GM19463 (cell line): ENCODE data around the gene CACUL1.
"Not testable (repeated sequence)": the region's sequence is repeated elsewhere in the genome, so short reads cannot be mapped to it uniquely, and the experiment has no call there.

Experiments
- ATAC-seq: cut with Tn5 transposase; IDR thresholded peaks from one replicate; pipeline ENCODE4 v1.9.1; 2021; ENCODE audit warnings: mild to moderate bottlenecking, moderate library complexity; ENCODE audit not compliant: unreplicated experiment

Gene CACUL1

DNA sequence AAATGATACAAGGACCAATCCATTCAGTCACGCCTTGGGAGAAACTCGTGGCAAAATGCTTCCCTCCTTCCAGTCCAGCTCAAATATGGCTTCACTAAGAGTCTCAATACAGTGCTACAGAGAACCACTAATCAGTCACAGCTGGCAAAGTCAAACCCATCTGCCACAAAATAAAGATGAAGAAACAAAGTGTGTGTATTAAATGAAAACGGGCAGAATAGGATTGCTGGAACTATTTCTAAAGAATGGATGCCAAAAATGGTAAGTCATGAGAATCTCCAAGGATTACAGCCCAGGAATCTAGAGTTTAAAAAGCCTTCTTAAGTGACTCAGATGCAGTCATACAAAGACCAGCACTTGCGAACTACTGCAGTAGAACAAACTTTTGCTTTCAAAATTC is 61.9 kb downstream of the CACUL1 start:
- no peak for ATAC-seq

GRCh38 chr10:118689070-118689858 is 65.5 kb downstream of the CACUL1 start:
- ATAC-seq: no peak

GRCh38 chr10:118687472-118687871 is 67.3 kb downstream of the CACUL1 start:
- no peak for ATAC-seq

- ATAC-seq: no peak
Measured at GRCh38 chr10:118682533-118682932, 72.2 kb downstream of the CACUL1 start.

GRCh38 chr10:118680197-118680596 is 74.6 kb downstream of the CACUL1 start:
- no peak for ATAC-seq

DNA sequence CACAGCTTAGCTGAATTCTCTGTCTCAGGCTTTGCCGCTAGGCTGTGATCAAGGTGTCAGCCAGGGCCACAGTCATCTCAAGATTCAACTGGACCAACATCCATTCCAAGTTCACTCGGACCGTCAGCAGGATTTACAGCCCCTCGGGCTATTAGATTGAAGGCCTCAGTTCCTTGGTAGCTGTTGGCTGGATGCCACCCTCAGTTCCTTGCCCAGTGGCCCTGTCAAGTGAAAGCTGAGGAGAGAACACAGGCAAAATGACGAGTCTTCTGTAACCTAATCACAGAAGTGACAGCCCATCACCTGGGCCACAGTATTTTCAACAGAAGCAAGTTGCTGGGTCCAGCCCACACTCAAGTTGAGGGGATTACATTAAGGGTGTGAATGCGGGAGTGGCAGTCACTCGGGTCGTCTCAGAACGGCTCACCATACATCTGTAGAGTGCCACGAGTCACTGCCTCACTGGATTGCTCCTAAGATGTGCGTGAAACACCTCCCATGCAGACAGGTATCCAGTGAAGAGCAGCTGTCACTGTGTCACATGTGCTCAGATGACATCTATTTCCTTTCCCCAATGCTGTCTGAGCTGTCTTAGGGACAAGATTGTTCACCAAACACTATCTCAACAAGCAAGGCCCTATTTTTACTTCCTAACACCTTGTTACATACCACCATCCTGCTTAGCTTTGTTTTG is 80.4 kb downstream of the CACUL1 start:
- ATAC-seq: no peak

GRCh38 chr10:118672766-118673715 is 81.7 kb downstream of the CACUL1 start:
- ATAC-seq: no peak

- no peak for ATAC-seq
Measured at GRCh38 chr10:118672153-118672552, 82.6 kb downstream of the CACUL1 start.

DNA sequence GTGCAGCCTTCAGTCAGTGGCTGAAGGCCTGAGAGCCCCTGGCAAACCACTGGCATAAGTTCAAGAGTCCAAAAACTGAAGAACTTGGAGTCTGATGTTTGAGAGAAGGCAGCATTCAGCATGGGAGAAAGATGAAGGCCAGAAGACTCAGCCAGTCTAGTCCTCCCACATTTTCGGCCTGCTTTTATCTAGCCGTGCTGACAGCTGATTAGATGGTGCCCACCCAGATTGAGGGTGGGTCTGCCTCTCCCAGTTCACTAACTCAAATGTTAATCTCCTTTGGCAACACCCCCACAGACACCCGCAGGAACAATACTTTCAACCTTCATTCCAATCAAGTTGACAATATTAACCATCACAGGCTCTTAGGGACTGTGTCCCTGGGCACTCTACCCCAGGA is 83.5 kb downstream of the CACUL1 start:
- not testable (repeated sequence) for ATAC-seq

DNA sequence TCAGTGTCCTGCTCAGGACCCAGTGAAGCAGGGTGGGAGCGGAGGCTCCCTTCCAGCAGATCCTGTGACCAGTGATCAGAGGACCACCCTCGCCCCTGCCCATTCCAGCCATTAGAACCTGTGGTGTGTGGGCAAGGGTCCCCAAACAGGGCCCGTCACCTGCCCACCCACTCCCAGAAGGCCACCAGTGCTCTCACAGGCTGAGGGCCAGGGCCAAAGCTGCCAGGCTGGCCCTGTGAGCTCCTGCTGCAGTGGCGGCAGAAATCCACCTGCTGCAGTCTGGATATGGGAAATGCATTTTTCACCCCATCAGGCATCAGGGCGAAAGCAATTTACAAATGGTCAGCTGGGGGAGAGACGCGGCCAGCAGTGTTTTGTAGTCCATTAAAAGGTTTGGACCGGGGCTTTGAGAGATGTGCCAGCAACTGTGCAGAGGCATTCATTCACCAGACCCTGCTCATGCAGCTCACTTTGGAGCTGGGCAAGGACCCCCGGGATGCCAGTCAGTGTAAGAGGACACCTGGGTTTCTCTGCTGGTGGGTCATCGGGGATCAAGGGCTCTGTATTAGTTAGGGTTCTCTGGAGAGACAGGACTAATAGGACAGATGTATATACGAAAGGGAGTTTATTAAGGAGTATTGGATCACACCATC is 84.2 kb downstream of the CACUL1 start:
- ATAC-seq: no peak

DNA sequence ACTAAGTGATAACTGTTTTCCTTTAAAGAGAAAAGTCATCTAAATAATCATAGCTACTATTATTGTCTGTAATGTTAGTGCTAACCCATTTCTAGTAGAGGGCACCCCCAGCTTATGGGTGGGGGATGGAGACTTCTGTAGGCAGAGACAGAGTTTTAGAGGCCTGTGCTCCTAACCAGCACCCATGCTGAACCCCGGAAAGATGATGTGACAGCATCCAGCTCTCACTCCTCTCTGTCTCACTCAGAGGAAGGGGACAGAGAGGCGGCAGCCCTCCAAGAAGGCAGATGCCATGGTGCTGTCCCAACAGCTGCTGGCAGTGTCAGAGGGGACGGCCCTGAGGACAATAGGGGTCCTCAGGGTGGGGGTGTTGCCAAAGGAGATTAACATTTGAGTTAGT is 84.9 kb downstream of the CACUL1 start:
- ATAC-seq: no peak

GRCh38 chr10:118669020-118669791 is 85.6 kb downstream of the CACUL1 start:
- no peak for ATAC-seq

DNA sequence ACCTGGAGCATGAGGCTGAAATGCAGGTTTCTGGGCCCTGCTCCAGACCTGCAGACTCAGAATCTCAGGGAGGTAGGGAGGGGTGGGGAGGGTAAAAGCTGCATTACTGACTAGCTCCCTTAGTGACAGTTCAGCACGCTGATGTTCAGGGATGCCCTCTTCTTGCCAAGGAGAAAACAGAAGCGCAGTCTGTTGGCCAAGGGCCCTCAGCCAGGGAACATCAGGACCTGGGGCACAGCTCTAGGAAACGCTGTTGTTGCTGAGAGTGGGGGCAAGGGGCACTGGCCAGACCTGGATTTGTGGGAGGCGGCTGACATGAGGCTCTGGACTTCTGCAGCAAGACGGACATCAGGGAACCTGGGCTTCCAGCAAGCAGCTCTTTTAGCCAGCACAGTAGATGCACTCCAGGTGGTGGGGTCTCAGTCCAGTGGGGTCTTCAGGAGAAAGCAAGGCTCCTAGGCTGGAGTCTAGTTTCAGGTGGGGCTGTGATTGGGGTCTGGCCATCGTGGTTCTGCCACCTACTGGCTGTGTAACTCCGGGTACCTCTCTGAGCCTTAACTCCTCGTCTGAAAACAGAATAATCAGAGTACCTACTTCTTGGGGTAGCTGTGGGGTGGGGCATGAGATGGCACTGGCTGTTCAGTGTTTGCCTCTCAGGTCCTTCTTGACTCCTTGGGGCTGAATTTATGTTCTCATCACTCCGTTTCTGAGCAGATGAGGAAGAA is 86.4 kb downstream of the CACUL1 start:
- ATAC-seq: no peak

DNA sequence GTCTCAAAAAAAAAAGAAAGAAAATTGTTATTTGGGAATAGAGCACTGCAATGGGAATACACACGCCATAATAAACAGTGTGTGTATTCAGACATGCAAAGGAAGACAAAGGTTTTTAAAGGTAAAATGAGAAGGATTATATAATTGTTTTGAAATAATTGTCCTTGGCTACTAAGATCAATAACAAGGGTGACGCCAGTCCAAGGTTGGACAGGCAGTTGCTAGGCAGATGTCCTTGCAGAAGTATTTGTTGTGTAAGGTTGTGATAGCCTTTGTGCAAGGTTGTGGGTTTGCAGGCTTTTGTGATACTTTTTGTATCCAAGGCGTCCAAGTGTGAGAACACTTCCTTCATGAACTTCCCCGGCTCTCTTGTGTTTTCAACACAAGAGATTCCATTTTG is 87.0 kb downstream of the CACUL1 start:
- no peak for ATAC-seq

DNA sequence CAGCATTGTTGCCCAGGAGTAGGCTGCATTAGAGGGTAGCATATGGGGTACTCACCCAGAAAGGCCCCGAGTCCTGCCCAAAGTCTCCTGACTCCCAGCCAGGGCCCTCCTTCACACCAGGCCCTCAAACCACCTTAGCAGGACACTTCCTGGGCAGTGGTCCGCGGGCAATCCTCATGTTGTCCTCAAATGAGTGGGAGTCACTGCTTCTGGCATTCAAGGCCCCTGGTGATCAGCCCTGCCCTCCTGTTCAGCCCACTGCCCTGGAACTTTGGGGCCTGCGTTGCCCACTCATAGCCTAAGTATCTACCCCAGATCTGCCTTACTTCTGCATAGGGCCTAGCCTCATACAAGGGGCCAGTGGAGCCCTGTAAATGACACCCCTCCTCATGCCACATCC is 88.4 kb downstream of the CACUL1 start:
- no peak for ATAC-seq

- no peak for ATAC-seq
Measured at GRCh38 chr10:118664321-118664720, 90.4 kb downstream of the CACUL1 start.

DNA sequence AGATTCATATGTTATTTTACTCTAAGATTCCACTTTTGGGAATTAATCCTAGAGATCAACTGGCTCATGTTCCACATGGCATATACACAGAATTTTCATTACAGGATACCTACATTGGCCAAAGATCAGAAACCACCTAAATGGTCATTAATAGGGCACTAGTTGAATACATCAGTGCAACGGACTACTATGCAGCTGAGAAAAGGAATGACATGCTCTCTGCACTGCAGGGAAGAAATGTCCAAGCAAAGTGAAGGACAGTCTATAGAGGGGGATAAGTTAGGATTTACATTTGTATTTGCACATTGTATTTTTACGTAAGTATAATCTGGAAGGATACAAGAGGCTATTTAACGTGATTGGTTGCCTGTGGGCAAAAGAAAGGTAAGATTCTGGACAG is 91.6 kb downstream of the CACUL1 start:
- no peak for ATAC-seq

DNA sequence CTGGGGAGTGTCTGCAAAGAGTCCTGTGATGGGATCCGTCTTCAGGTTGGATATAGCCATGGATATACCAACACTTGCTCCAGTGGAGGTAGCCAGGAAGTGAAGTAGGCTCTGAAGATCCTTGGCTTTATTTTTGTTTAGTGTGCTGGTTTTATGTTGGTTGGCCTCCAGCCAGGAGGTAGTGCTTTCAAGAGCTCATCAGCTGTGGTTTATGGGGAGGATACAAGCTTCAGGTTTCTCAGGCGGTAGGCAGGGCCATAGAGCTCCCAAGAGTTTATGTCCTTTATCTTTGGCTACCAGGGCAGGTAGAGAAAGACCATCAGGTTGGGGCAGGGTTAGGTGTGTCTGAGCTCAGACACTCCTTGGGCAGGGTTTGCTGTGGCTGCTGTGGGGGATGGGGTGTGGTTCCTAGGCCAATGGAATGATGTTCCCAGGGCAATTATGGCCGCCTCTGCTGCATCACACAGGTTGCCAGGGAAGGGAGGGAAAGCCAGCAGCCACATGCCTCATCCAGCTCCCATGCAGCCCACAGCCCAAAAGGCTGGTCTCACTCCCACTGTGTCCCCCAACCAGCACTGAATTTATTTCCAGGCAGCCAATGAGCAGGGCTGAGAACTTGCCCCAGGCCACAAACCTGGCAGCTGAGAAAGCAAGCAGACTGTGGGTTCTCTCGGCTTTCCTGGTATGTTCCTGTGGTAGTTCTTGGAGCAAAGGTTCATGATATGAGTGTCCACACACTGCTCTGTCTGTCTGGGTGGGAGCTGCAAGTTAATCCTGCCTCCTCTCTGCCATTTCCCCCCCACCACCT is 92.3 kb downstream of the CACUL1 start:
- no peak for ATAC-seq

GRCh38 chr10:118658762-118659161 is 96.0 kb downstream of the CACUL1 start:
- ATAC-seq: no peak
